Spinal cord (tissue), 10 donors: ENCODE data around the gene MCUB. TPM values are rescaled to one million over a fixed set of nuclear protein-coding genes. Genes with fewer than 3 reads are reported as not detected.
"Not testable (repeated sequence)": the region's sequence is repeated elsewhere in the genome, so short reads cannot be mapped to it uniquely, and the experiment has no call there.

Experiments
- DNase-seq, 6 donors: peaks; one replicate each; pipeline versions ENCODE4 v3.0.0 to v3.0.0-alpha.2; 2013 to 2015; ENCODE audit warnings: low spot score in 6 of 6, low read depth in 4 of 6
- H3K27ac ChIP-seq: one replicate; pipeline ENCODE4 v1.5.1; 2013; ENCODE audit warnings: low read depth, low read length, control low read depth
- H3K27me3 ChIP-seq: one replicate; pipeline ENCODE4 v1.6.1; 2013; ENCODE audit warnings: low read length; ENCODE audit not compliant: control insufficient read depth, insufficient read depth
- H3K36me3 ChIP-seq: one replicate; pipeline ENCODE4 v1.6.1; 2013; ENCODE audit warnings: low read length; ENCODE audit not compliant: control insufficient read depth, insufficient read depth
- H3K4me1 ChIP-seq: one replicate; pipeline ENCODE4 v1.6.1; 2013; ENCODE audit warnings: low read length; ENCODE audit not compliant: control insufficient read depth, insufficient read depth
- H3K4me3 ChIP-seq: one replicate; pipeline ENCODE4 v1.5.1; 2013; ENCODE audit warnings: low read depth, low read length, control low read depth
- H3K9me3 ChIP-seq: one replicate; pipeline ENCODE4 v1.6.1; 2013; ENCODE audit warnings: low read length; ENCODE audit not compliant: control insufficient read depth, insufficient read depth
- WGBS: methylation state at CpG from one replicate; pipeline ENCODE4 v1.1.5; 2013; ENCODE audit warnings: missing lambda C conversion rate; ENCODE audit not compliant: insufficient coverage; 5-methylcytosine and 5-hydroxymethylcytosine counted together
- polyA plus RNA-seq, 2 donors: library from polyadenylated mRNA; unstranded; fragments of 120-200 nt; gene quantifications; one replicate each; pipeline ENCODE4 v1.2.1, GENCODE V29; 2013; ENCODE audit not compliant: insufficient read length in 2 of 2
- total RNA-seq, 2 donors: library from RNA; depleted of rRNA in 1 of 2; stranded (reverse); fragments of 120-200 nt in 1 of 2; fragments of >200 nt in 1 of 2; gene quantifications; one replicate each; pipeline versions ENCODE4 v1.2.3 to v1.2.4, GENCODE V29; 2013 to 2014
- donor health status: healthy.

MCUB gene
- total and polyA plus RNA-seq, 4 donors, result 9.4 to 21.7 (median 18.8) TPM

DNA sequence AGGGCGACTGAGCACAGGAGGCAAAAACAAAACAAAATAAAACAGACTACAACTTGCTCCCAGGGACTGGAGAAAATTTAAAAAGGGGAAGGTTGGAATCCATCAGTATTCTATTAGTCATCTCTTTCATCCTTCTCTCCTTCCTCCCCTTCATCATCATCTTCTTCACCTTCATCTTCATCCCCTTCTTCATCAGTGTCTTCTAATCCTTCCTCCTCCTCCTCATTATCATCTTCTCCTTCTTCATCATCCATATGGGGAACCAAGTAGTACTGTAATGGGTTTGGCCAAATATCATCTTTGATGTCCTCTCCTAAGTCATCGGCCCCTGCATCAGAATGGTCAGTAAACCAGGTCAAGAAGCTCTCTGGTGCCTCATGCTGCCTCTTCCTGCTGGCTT lies 6.9 kb upstream of the MCUB start:
- no peaks in the 10 kb centered on the region for H3K9me3 ChIP-seq
- H3K27ac ChIP-seq, result no peak overlapping the region
- H3K36me3 ChIP-seq, result peaks cover 7% of the 10 kb centered on the region
- H3K4me3 ChIP-seq, result no peak overlapping the region
- H3K4me1 ChIP-seq, result no peaks in the 10 kb centered on the region
- H3K27me3 ChIP-seq, result no peaks in the 10 kb centered on the region
- DNase-seq, result no peak
- 100% methylated on average over 1 of the region's 2 CpGs for WGBS

- Histone ChIP-seq H3K4me3 (no peak overlapping the region), H3K9me3 (no peaks in the 10 kb centered on the region), H3K27ac (no peak overlapping the region), H3K4me1 (peaks cover 6% of the 10 kb centered on the region), H3K27me3 (peaks cover 2% of the 10 kb centered on the region), H3K36me3 (peaks cover 7% of the 10 kb centered on the region)
- DNase-seq, result no peak
- 86% methylated on average over 2 of the region's 3 CpGs for WGBS
Measured at GRCh38 chr4:109554971-109555370, 5.1 kb upstream of the MCUB start.

GRCh38 chr4:109557433-109557832 lies 2.6 kb upstream of the MCUB start:
- 98% methylated on average over 28 of the region's 28 CpGs for WGBS

GRCh38 chr4:109558095-109558494 lies 2.0 kb upstream of the MCUB start:
- H3K9me3 ChIP-seq, H3K36me3 ChIP-seq, H3K27me3 ChIP-seq, DNase-seq, H3K27ac ChIP-seq, H3K4me3 ChIP-seq: not testable (repeated sequence)
- peaks cover 17% of the 10 kb centered on the region for H3K4me1 ChIP-seq
- 74% methylated on average over 5 of the region's 6 CpGs for WGBS

More at GRCh38 chr4:109557433-109557832, 2.6 kb upstream of the MCUB start:
- DNase-seq, result no peak
- Histone ChIP-seq H3K27ac (no peak overlapping the region), H3K27me3 (peaks cover 8% of the 10 kb centered on the region), H3K4me1 (peaks cover 17% of the 10 kb centered on the region), H3K4me3 (no peak overlapping the region), H3K36me3 (peaks cover 7% of the 10 kb centered on the region), H3K9me3 (no peaks in the 10 kb centered on the region)

DNA sequence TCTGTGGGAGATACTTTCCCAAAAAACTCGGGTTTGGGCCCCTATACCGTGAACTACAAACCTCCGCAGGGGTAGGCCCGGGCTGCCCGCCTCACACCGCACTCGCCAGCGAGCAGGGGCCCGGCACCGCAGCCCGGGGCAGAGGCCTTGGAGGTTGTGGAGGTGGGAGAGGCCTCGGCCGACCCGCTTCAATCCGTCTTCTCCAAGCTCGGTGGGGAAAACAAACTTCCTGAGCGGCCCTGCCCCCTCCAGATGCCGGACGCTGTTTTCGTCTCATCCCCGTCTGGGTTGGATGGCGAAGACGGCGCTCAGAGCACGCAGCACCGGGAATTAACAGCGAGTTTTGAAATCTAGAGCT lies 442 bp upstream of the MCUB start:
- Histone ChIP-seq H3K36me3 (peaks cover 7% of the 10 kb centered on the region), H3K4me1 (peaks cover 17% of the 10 kb centered on the region), H3K27ac (peak overlapping the region; percentile 71), H3K4me3 (peak overlapping the region; percentile 62), H3K9me3 (no peaks in the 10 kb centered on the region), H3K27me3 (peaks cover 8% of the 10 kb centered on the region)
- peak in 1 of 6 donors; percentile 4 for DNase-seq
- WGBS, result 3% methylated on average over 27 of the region's 27 CpGs

- Histone ChIP-seq H3K27me3 (peaks cover 8% of the 10 kb centered on the region), H3K4me3 (peak overlapping the region; percentile 62), H3K36me3 (peaks cover 7% of the 10 kb centered on the region), H3K9me3 (no peaks in the 10 kb centered on the region), H3K4me1 (peaks cover 17% of the 10 kb centered on the region), H3K27ac (peak overlapping the region; percentile 89)
- under 1% methylated on average over 27 of the region's 29 CpGs for WGBS
- peak in 3 of 6 donors; percentile 17 to 62 (median 43) for DNase-seq
Measured at GRCh38 chr4:109560687-109561461, 828 bp downstream of the MCUB start.

- Histone ChIP-seq H3K4me3 (no peak overlapping the region), H3K27me3 (peaks cover 8% of the 10 kb centered on the region), H3K36me3 (peaks cover under 1% of the 10 kb centered on the region), H3K4me1 (peaks cover 17% of the 10 kb centered on the region), H3K9me3 (no peaks in the 10 kb centered on the region), H3K27ac (no peak overlapping the region)
- peak in 3 of 6 donors; percentile 6 to 66 (median 49) for DNase-seq
- 55% methylated on average over 4 of the region's 6 CpGs for WGBS
Measured at GRCh38 chr4:109562457-109563239, 2.6 kb downstream of the MCUB start.

DNA sequence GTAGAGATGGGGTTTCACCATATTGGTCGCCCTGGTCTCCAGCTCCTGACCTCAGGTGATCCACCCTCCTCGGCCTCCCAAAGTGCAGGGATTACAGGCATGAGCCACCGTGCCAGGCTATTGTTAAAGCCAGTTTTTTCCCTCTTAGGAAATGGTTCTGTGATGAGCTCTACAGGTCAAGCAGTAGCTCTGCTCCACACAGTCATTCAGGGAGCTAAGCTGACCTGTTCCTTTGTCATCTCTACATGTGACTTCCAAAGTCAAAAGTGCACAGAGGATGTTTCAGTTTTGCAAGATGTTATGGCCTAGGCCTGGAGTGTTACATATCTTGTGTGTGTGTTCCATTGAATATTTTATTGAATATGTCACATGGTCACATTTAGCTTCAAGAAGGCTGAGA lies 11.4 kb downstream of the MCUB start:
- H3K27ac ChIP-seq, result no peak overlapping the region
- no peak overlapping the region for H3K4me3 ChIP-seq
- DNase-seq, result no peak
- H3K36me3 ChIP-seq, result no peaks in the 10 kb centered on the region
- no peaks in the 10 kb centered on the region for H3K4me1 ChIP-seq
- H3K9me3 ChIP-seq, result no peaks in the 10 kb centered on the region
- H3K27me3 ChIP-seq, result no peaks in the 10 kb centered on the region
- WGBS, result 100% methylated on average over 1 of the region's 3 CpGs

GRCh38 chr4:109572154-109572553 lies 12.1 kb downstream of the MCUB start:
- Histone ChIP-seq H3K27me3 (no peaks in the 10 kb centered on the region), H3K4me1 (no peaks in the 10 kb centered on the region), H3K27ac (no peak overlapping the region), H3K4me3 (no peak overlapping the region), H3K36me3 (no peaks in the 10 kb centered on the region), H3K9me3 (no peaks in the 10 kb centered on the region)
- no peak for DNase-seq
- no CpG with 5 or more reads among the region's 3 CpGs for WGBS
